HepG2 (cell line): Measurements from ENCODE around the gene AGTRAP. TPM values are rescaled to one million over a fixed set of nuclear protein-coding genes. Genes with fewer than 3 reads are reported as not detected.

Experiments used
- ATAC-seq: fragments of 200-7000 bp; cut with Tn5 transposase; 3 replicates; pipeline ENCODE4 v1.9.1; 2020; ENCODE audit warnings: mild to moderate bottlenecking, moderate library complexity
- BruUV-seq: library from RNA; stranded (reverse); fragments of 400-500 nt; replicated peaks from 2 replicates; lab custom pipeline; 2021; lab: Mats Ljungman, UMichigan
- CTCF ChIA-PET: fragments of 300-600 bp; formaldehyde crosslinking; extraction: SDS; loops from one replicate; lab custom pipeline; 2021; ENCODE audit warnings: low total read pairs, inconsistent platforms, low intra/inter-chr PET ratio; lab: Yijun Ruan, JAX
- POLR2A ChIA-PET: fragments of 350-600 bp; sonication (Branson Sonifier 250); formaldehyde crosslinking; loops from one replicate; lab custom pipeline; 2020; ENCODE audit warnings: antibody characterized with exemption, inconsistent platforms; lab: Yijun Ruan, JAX
- DNase-seq: peaks from one replicate; pipeline ENCODE4 v3.0.0-alpha.2; 2015; ENCODE audit warnings: low spot score
- FAIRE-seq: peaks from 3 replicates; lab custom pipeline; 2011; peaks lifted over from hg19 to GRCh38; lab: Jason Lieb, UNC
- H2AFZ ChIP-seq: one replicate; pipeline ENCODE4 v1.6.1; 2011; ENCODE audit warnings: low read length, inconsistent platforms
- H3K27ac ChIP-seq: fragments of 300-600 bp; 3 replicates; pipeline ENCODE4 v1.8.0; 2011; ENCODE audit warnings: mixed run types, mild to moderate bottlenecking, mixed read lengths, low read length, inconsistent platforms; ENCODE audit not compliant: insufficient read depth; ENCODE audit errors: extremely low read length
- H3K27me3 ChIP-seq, 2 experiments: fragments of 200-600 bp in 1 of 2; 2 replicates in 1 of 2; 3 replicates in 1 of 2; pipeline versions ENCODE4 v1.6.0 to v1.8.0; 2011; ENCODE audit warnings: low read length in 2 of 2, mild to moderate bottlenecking in 2 of 2, moderate library complexity in 2 of 2, inconsistent platforms in 1 of 2; ENCODE audit not compliant: insufficient read depth in 2 of 2, control insufficient read depth in 1 of 2
- H3K36me3 ChIP-seq, 2 experiments: fragments of 200-600 bp in 1 of 2; replicated peaks in 1 of 2; 2 replicates in 1 of 2; 3 replicates in 1 of 2; pipeline versions ENCODE4 v1.5.1 to v1.8.0; 2011; ENCODE audit warnings: low read length in 2 of 2, inconsistent platforms in 1 of 2; ENCODE audit not compliant: insufficient read depth in 2 of 2, control insufficient read depth in 1 of 2
- H3K4me1 ChIP-seq: 2 replicates; pipeline ENCODE4 v1.5.1; 2012; ENCODE audit warnings: low read length, inconsistent platforms; ENCODE audit not compliant: insufficient read depth
- H3K4me2 ChIP-seq: 2 replicates; pipeline ENCODE4 v1.6.0; 2011; ENCODE audit warnings: low read depth, low read length, inconsistent platforms
- H3K4me3 ChIP-seq, 3 experiments: fragments of 200-600 bp in 1 of 3; sonication (generic), shearing (Covaris generic) in 1 of 3; replicated peaks in 1 of 3; 2 replicates each; pipeline ENCODE4 v1.5.1; 2011 to 2016; ENCODE audit warnings: low read length in 3 of 3, inconsistent platforms in 2 of 3, low read depth in 2 of 3, mild to moderate bottlenecking in 2 of 3, control low read depth in 1 of 3, mixed read lengths in 1 of 3; ENCODE audit not compliant: insufficient read depth in 1 of 3
- H3K79me2 ChIP-seq: one replicate; pipeline ENCODE4 v1.6.1; 2011; ENCODE audit warnings: low read length, inconsistent platforms; ENCODE audit not compliant: insufficient read depth
- H3K9ac ChIP-seq: 2 replicates; pipeline ENCODE4 v1.6.0; 2011; ENCODE audit warnings: mild to moderate bottlenecking, low read depth, low read length, inconsistent platforms; ENCODE audit not compliant: insufficient read depth
- H3K9me3 ChIP-seq: 2 replicates; pipeline ENCODE4 v1.5.1; 2012; ENCODE audit warnings: mild to moderate bottlenecking, low read length
- H4K20me1 ChIP-seq: 2 replicates; pipeline ENCODE4 v1.6.0; 2011; ENCODE audit warnings: inconsistent platforms, mild to moderate bottlenecking, low read length, moderate library complexity; ENCODE audit not compliant: insufficient read depth
- ATF1 ChIP-seq: IDR thresholded peaks from 2 replicates; pipeline ENCODE4 v1.6.1; 2016; ENCODE audit warnings: mild to moderate bottlenecking, control low read depth
- DDIT3 ChIP-seq: sonication (generic); formaldehyde crosslinking; IDR thresholded peaks from 2 replicates; pipeline ENCODE4 v1.4.0; 2020; ENCODE audit warnings: mild to moderate bottlenecking, missing genetic modification reagents
- EZH2 ChIP-seq: conservative IDR thresholded peaks from 2 replicates; pipeline ENCODE4 v1.6.1; 2012; ENCODE audit warnings: mild to moderate bottlenecking, low read depth, low read length, moderate library complexity
- HES4 ChIP-seq: sonication (generic); formaldehyde crosslinking; IDR thresholded peaks from 2 replicates; pipeline ENCODE4 v1.9.0; 2021; ENCODE audit warnings: mild to moderate bottlenecking, missing genetic modification reagents, borderline replicate concordance
- HMGXB4 ChIP-seq, 2 experiments: sonication (generic) in 1 of 2; formaldehyde crosslinking in 1 of 2; IDR thresholded peaks; 2 replicates each; pipeline versions ENCODE4 v1.4.0 to v1.6.1; 2018 to 2020; ENCODE audit warnings: missing genetic modification reagents in 2 of 2, borderline replicate concordance in 1 of 2, low read depth in 1 of 2, mild to moderate bottlenecking in 1 of 2, missing biosample characterization in 1 of 2
- KLF11 ChIP-seq: IDR thresholded peaks from 2 replicates; pipeline ENCODE4 v1.6.1; 2016; ENCODE audit warnings: missing compliant biosample characterization
- PHB2 ChIP-seq: fragments of 450-650 bp; IDR thresholded peaks from 2 replicates; pipeline ENCODE4 v1.6.1; 2018; ENCODE audit not compliant: partially characterized antibody
- RFXAP ChIP-seq: sonication (generic); formaldehyde crosslinking; IDR thresholded peaks from 2 replicates; pipeline ENCODE4 v1.4.0; 2020; ENCODE audit warnings: missing genetic modification reagents, borderline replicate concordance
- TAF15 ChIP-seq: fragments of 200-400 bp; formaldehyde crosslinking; IDR thresholded peaks from one replicate; pipeline ENCODE4 v1.6.1; 2018; ENCODE audit warnings: mild to moderate bottlenecking, low read depth, low read length; ENCODE audit not compliant: poor library complexity, severe bottlenecking
- U2AF1 ChIP-seq: fragments of 200-400 bp; formaldehyde crosslinking; optimal IDR thresholded peaks from 2 replicates; pipeline ENCODE3; 2017; ENCODE audit warnings: mild to moderate bottlenecking, low read depth, low read length
- ZFP41 ChIP-seq: sonication (generic); formaldehyde crosslinking; IDR thresholded peaks from 2 replicates; pipeline ENCODE4 v1.4.0; 2020; ENCODE audit warnings: mild to moderate bottlenecking, missing genetic modification reagents, borderline replicate concordance
- ZNF33A ChIP-seq: sonication (generic); formaldehyde crosslinking; IDR thresholded peaks from 2 replicates; pipeline ENCODE4 v1.5.1; 2020; ENCODE audit warnings: missing genetic modification reagents, mild to moderate bottlenecking, moderate library complexity, borderline replicate concordance
- ZNF770 ChIP-seq: sonication (generic); formaldehyde crosslinking; IDR thresholded peaks from 2 replicates; pipeline ENCODE4 v1.5.0; 2020; ENCODE audit warnings: mild to moderate bottlenecking, missing genetic modification reagents
- ZNF775 ChIP-seq: sonication (generic); formaldehyde crosslinking; IDR thresholded peaks from 2 replicates; pipeline ENCODE4 v1.4.0; 2020; ENCODE audit warnings: missing genetic modification reagents, mild to moderate bottlenecking, moderate library complexity, borderline replicate concordance
- WGBS: methylation state at CpG from one replicate; pipeline ENCODE4 v1.1.6; 2017; ENCODE audit warnings: low lambda C conversion rate; 5-methylcytosine and 5-hydroxymethylcytosine counted together
- in situ Hi-C: cut with HindIII; loops from 2 replicates; pipeline ENCODE4 v1.10.0; 2017; ENCODE audit warnings: low pct_unique_long_range_greater_than_20kb; ENCODE audit not compliant: extremely low pct_ligation_motif_present
- intact Hi-C: fragments of 100-400 bp; cut with micrococcal nuclease; formaldehyde crosslinking; loops from one replicate; pipeline ENCODE4 v1.10.0; 2022; ENCODE audit not compliant: unreplicated experiment
- polyA plus RNA-seq, 8 experiments: library from polyadenylated mRNA; depleted of rRNA in 3 of 8; stranded (reverse) in 7 of 8; unstranded in 1 of 8; fragments of >200 nt; fragmentation: Illumina TruSeq in 4 of 8; extraction: Trizol in 4 of 8; gene quantifications; 2 replicates each; pipeline versions ENCODE4 v1.2.1 to v1.2.3, GENCODE V29; 2011 to 2016; ENCODE audit warnings: low read depth in 4 of 8, missing spikeins in 1 of 8, mixed read lengths in 1 of 8; ENCODE audit not compliant: insufficient read depth in 1 of 8
- total RNA-seq, 5 experiments: library from RNA; depleted of rRNA; stranded (reverse); fragments of >200 nt; fragmentation: Illumina TruSeq; extraction: Trizol; gene quantifications; 2 replicates each; pipeline ENCODE4 v1.2.3, GENCODE V29; 2016; ENCODE audit warnings: low read depth in 1 of 5

AGTRAP gene
- total and polyA plus RNA-seq, 2 of the 13 experiments (the other 11 are each of a cell fraction or from before 2014, with no cell fraction given): 28.3 to 32.0 TPM

- Histone ChIP-seq H3K4me2 (no peak overlapping the region), H3K9me3 (no peaks in the 10 kb centered on the region), H3K36me3 (peaks cover 1 to 4% of the 10 kb centered on the region in 2 experiments; a peak in 2 of 5 replicates), H2AFZ (no peak overlapping the region), H3K4me3 (no peak overlapping the region), H3K9ac (no peak overlapping the region), H3K27ac (no peak overlapping the region), H3K27me3 (no peaks in the 10 kb centered on the region), H3K4me1 (peaks cover 3% of the 10 kb centered on the region; the same call in 1 of the 2 replicates), H4K20me1 (no peaks in the 10 kb centered on the region), H3K79me2 (no peaks in the 10 kb centered on the region)
- TF ChIP-seq ATF1 (CRISPR knock-in tag): no peak
- TF ChIP-seq ZNF775 (CRISPR knock-in tag): no peak
- TF ChIP-seq PHB2: no peak
- no peak for TF ChIP-seq ZNF770 (CRISPR knock-in tag)
- TF ChIP-seq U2AF1: no peak
- TF ChIP-seq HES4 (CRISPR knock-in tag): no peak
- TF ChIP-seq TAF15: no peak
- TF ChIP-seq KLF11 (CRISPR knock-in tag): no peak
- no peak for TF ChIP-seq ZFP41 (CRISPR knock-in tag)
- no peak for TF ChIP-seq HMGXB4 (CRISPR knock-in tag; IDR thresholded peaks at IDR 0.05; ENCODE audit: borderline replicate concordance in 1 of 2, low read depth in 1 of 2)
- no peak for TF ChIP-seq DDIT3
- TF ChIP-seq RFXAP (CRISPR knock-in tag): no peak
- TF ChIP-seq ZNF33A (CRISPR knock-in tag): no peak
- TF ChIP-seq EZH2: no peak
- in situ Hi-C loops: no loop called here
- no peak for FAIRE-seq
- intact Hi-C loops: no loop called here
- 92% methylated on average over 20 of the region's 20 CpGs for WGBS
- no TSS peak for BruUV-seq
- CTCF ChIA-PET: no interaction called here
- DNase-seq: no peak
- POLR2A ChIA-PET: no interaction called here
- ATAC-seq: no peak
These were observed 11.0 kb downstream of the AGTRAP start for GRCh38 chr1:11746795-11747487.
